ENCODE data around the gene ARHGEF17. TPM values are rescaled to one million over a fixed set of nuclear protein-coding genes. Genes with fewer than 3 reads are reported as not detected.

The ARHGEF17 gene
- total and polyA plus RNA-seq, 10 donors = 5.1 to 48.5 (median 29.0) TPM

GRCh38 chr11:73356979-73357860 is 49.1 kb downstream of the ARHGEF17 start:
- H3K4me3 ChIP-seq = no peak overlapping the region
- intact Hi-C loops (cut with DNase I; ENCODE audit: low total_unique reads) = loop anchor here (10.0 kb wide), 1 partner anchor 308 kb away; no protein-coding TSS in a partner anchor
- H3K9me3 ChIP-seq = no peaks in the 10 kb centered on the region
- H3K27ac ChIP-seq = no peak overlapping the region
- no peaks in the 10 kb centered on the region for H3K4me1 ChIP-seq
- TF ChIP-seq POLR2A (IDR thresholded peaks at IDR 0.05) (no peak), POLR2AphosphoS5 (IDR thresholded peaks at IDR 0.05) (no peak), CTCF (IDR thresholded peaks at IDR 0.05 in 8 of 11, conservative IDR thresholded peaks at IDR 0.05 in 3 of 11) (no peak)
- no peaks in the 10 kb centered on the region for H3K27me3 ChIP-seq (replicated peaks in 1 of 7)
- H3K36me3 ChIP-seq = peaks cover 0 to 89% (median under 1%) of the 10 kb centered on the region in 6 donors
- DNase-seq = no peak
- 92 to 97% (median 94%) methylated on average over 15 to 22 of the region's 22 CpGs for WGBS, 5 donors

GRCh38 chr11:73358071-73358470 is 50.0 kb downstream of the ARHGEF17 start:
- H3K27ac ChIP-seq = no peak overlapping the region
- 72 to 89% (median 87%) methylated on average over 4 to 5 of the region's 5 CpGs for WGBS, 5 donors

GRCh38 chr11:73359341-73359740 is 51.3 kb downstream of the ARHGEF17 start:
- TF ChIP-seq POLR2A (IDR thresholded peaks at IDR 0.05) (no peak), POLR2AphosphoS5 (IDR thresholded peaks at IDR 0.05) (no peak), CTCF (IDR thresholded peaks at IDR 0.05 in 8 of 11, conservative IDR thresholded peaks at IDR 0.05 in 3 of 11) (no peak)

More at GRCh38 chr11:73358071-73358470, 50.0 kb downstream of the ARHGEF17 start:
- no peak for DNase-seq
- Histone ChIP-seq H3K4me3 (no peak overlapping the region), H3K27me3 (replicated peaks in 1 of 7) (no peaks in the 10 kb centered on the region), H3K4me1 (no peaks in the 10 kb centered on the region), H3K36me3 (peaks cover 0 to 90% (median 4%) of the 10 kb centered on the region in 6 donors), H3K9me3 (no peaks in the 10 kb centered on the region)
- intact Hi-C loops (cut with DNase I; ENCODE audit: low total_unique reads) = loop anchor here (10.0 kb wide), 1 partner anchor 307 kb away; no protein-coding TSS in a partner anchor
- TF ChIP-seq POLR2AphosphoS5 (IDR thresholded peaks at IDR 0.05) (no peak), POLR2A (IDR thresholded peaks at IDR 0.05) (no peak), CTCF (IDR thresholded peaks at IDR 0.05 in 8 of 11, conservative IDR thresholded peaks at IDR 0.05 in 3 of 11) (no peak)

More at GRCh38 chr11:73359341-73359740, 51.3 kb downstream of the ARHGEF17 start:
- intact Hi-C loops (cut with DNase I; ENCODE audit: low total_unique reads) = loop anchor here (10.0 kb wide), 1 partner anchor 305 kb away; no protein-coding TSS in a partner anchor
- Histone ChIP-seq H3K9me3 (no peaks in the 10 kb centered on the region), H3K36me3 (peaks cover 0 to 91% (median 10%) of the 10 kb centered on the region in 6 donors), H3K4me3 (no peak overlapping the region), H3K27me3 (replicated peaks in 1 of 7) (no peaks in the 10 kb centered on the region), H3K27ac (no peak overlapping the region), H3K4me1 (peaks cover 0 to 2% (median 0%) of the 10 kb centered on the region in 6 donors)
- no peak for DNase-seq
- WGBS, 5 donors = 77 to 92% (median 92%) methylated on average over 10 to 11 of the region's 11 CpGs

All from spleen (tissue), 11 donors.